Erythroblast (primary cell): Measurements from ENCODE around the gene ZNF280C.

Experiments used
- GATA1 ChIP-seq: IDR thresholded peaks from 2 replicates; pipeline ENCODE4 v1.6.1; 2011; ENCODE audit warnings: low read depth, mild to moderate bottlenecking, control low read depth, low read length, moderate library complexity
- POLR2A ChIP-seq: IDR thresholded peaks from 2 replicates; pipeline ENCODE4 v1.6.1; 2011; ENCODE audit warnings: mild to moderate bottlenecking, low read length

DNA sequence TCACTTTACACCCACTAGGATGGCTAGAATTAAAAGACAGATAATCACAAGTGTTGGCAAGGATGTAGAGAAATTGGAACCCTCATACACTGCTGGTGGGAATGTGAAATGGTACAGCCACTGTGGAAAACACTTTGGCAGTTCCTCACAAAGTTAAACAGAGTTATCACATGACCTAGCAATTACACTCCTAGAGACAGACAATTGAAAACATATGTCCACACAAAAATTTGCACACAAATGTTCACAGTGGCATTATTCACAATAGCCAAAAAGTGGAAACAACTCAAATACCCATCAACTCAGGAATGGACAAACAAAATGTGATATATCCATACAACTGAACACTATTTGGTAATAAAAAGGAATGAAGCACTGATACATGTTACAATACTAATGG lies 5.7 kb downstream of the ZNF280C start:
- TF ChIP-seq POLR2A (no peak), GATA1 (no peak)
